PC-3 (cell line): ENCODE results near the gene SRGAP3. TPM values are rescaled to one million over a fixed set of nuclear protein-coding genes. Genes with fewer than 3 reads are reported as not detected.

Experiments
- ATAC-seq: fragments of 200-7000 bp; cut with Tn5 transposase; 2 replicates; pipeline ENCODE4 v1.9.1; 2020; ENCODE audit warnings: mild to moderate bottlenecking, moderate library complexity
- BruUV-seq: library from RNA; stranded (reverse); fragments of 400-500 nt; replicated peaks from 2 replicates; lab custom pipeline; 2021; lab: Mats Ljungman, UMichigan
- CTCF ChIA-PET: fragments of 300-600 bp; sonication (Branson Sonifier 250); formaldehyde crosslinking; loops from one replicate; lab custom pipeline; 2022; ENCODE audit warnings: antibody characterized with exemption; lab: Charles Lee
- POLR2A ChIA-PET: fragments of 300-600 bp; sonication (Branson Sonifier 250); formaldehyde crosslinking; loops from one replicate; lab custom pipeline; 2022; ENCODE audit warnings: antibody characterized with exemption; ENCODE audit not compliant: unreplicated experiment; lab: Charles Lee
- DNase-seq: peaks from one replicate; pipeline ENCODE4 v3.0.0-alpha.2; 2015
- H2AFZ ChIP-seq: fragments of 300-600 bp; sonication (generic); 2 replicates; pipeline ENCODE4 v1.6.0; 2016; ENCODE audit warnings: antibody characterized with exemption, low read length
- H3F3A ChIP-seq: fragments of 300-600 bp; sonication (generic); one replicate; pipeline ENCODE4 v1.6.0; 2017; ENCODE audit warnings: antibody characterized with exemption, low read length, control low read depth, mild to moderate bottlenecking; ENCODE audit not compliant: unreplicated experiment
- H3K27ac ChIP-seq: fragments of 300-600 bp; sonication (generic); 2 replicates; pipeline ENCODE4 v1.5.1; 2016; ENCODE audit warnings: mild to moderate bottlenecking, low read length
- H3K27me3 ChIP-seq: fragments of 300-600 bp; sonication (generic); 2 replicates; pipeline ENCODE4 v1.6.1; 2016; ENCODE audit warnings: low read length, mixed read lengths
- H3K36me3 ChIP-seq: fragments of 300-600 bp; sonication (generic); 2 replicates; pipeline ENCODE4 v1.6.1; 2016; ENCODE audit warnings: low read depth, mixed run types, low read length, mixed read lengths
- H3K4me1 ChIP-seq: fragments of 300-600 bp; sonication (generic); 2 replicates; pipeline ENCODE4 v1.5.1; 2016; ENCODE audit warnings: low read length; ENCODE audit not compliant: insufficient read depth
- H3K4me2 ChIP-seq: fragments of 300-600 bp; sonication (generic); 2 replicates; pipeline ENCODE4 v1.6.0; 2016; ENCODE audit warnings: low read length
- H3K4me3 ChIP-seq: fragments of 300-600 bp; sonication (generic); 2 replicates; pipeline ENCODE4 v1.5.1; 2016; ENCODE audit warnings: mild to moderate bottlenecking, low read length, mixed read lengths
- H3K79me2 ChIP-seq: fragments of 300-600 bp; sonication (generic); 2 replicates; pipeline ENCODE4 v1.6.1; 2017; ENCODE audit warnings: low read length, mixed read lengths
- H3K9ac ChIP-seq: fragments of 300-600 bp; sonication (generic); 2 replicates; pipeline ENCODE4 v1.6.0; 2016; ENCODE audit warnings: mild to moderate bottlenecking, low read length
- H3K9me2 ChIP-seq: fragments of 300-600 bp; sonication (generic); replicated peaks from 2 replicates; pipeline ENCODE4 v1.6.1; 2016; ENCODE audit warnings: mixed run types, low read length, mixed read lengths
- H3K9me3 ChIP-seq: fragments of 300-600 bp; sonication (generic); 2 replicates; pipeline ENCODE4 v1.6.1; 2016; ENCODE audit warnings: low read length, mixed read lengths
- H4K20me1 ChIP-seq: fragments of 300-600 bp; sonication (generic); 2 replicates; pipeline ENCODE4 v1.6.1; 2016; ENCODE audit warnings: low read length, mixed read lengths
- EZH2 ChIP-seq: fragments of 300-600 bp; sonication (generic); IDR thresholded peaks from one replicate; pipeline ENCODE4 v1.6.1; 2017; ENCODE audit warnings: antibody characterized with exemption, mild to moderate bottlenecking, low read length; ENCODE audit not compliant: unreplicated experiment
- EZH2phosphoT487 ChIP-seq: fragments of 300-600 bp; sonication (generic); IDR thresholded peaks from 2 replicates; pipeline ENCODE4 v1.6.1; 2018; ENCODE audit warnings: mild to moderate bottlenecking, antibody characterized with exemption, low read length, borderline replicate concordance
- intact Hi-C: fragments of 100-400 bp; cut with micrococcal nuclease; formaldehyde crosslinking; loops from 2 replicates; pipeline ENCODE4 v1.9.0; 2023
- total RNA-seq: library from RNA; depleted of rRNA; stranded (reverse); fragments of >200 nt; gene quantifications from 2 replicates; pipeline ENCODE4 v1.2.3, GENCODE V29; 2014
- TF ChIP-seq, protein P1 (sequence below): fragments of 300-600 bp; sonication (generic); conservative IDR thresholded peaks from 2 replicates; pipeline ENCODE4 v1.5.1; 2017; ENCODE audit warnings: antibody characterized with exemption, low read depth, mild to moderate bottlenecking, low read length

Gene SRGAP3
- total RNA-seq, 1 experiment from 2014 or later = 7.5 TPM

DNA sequence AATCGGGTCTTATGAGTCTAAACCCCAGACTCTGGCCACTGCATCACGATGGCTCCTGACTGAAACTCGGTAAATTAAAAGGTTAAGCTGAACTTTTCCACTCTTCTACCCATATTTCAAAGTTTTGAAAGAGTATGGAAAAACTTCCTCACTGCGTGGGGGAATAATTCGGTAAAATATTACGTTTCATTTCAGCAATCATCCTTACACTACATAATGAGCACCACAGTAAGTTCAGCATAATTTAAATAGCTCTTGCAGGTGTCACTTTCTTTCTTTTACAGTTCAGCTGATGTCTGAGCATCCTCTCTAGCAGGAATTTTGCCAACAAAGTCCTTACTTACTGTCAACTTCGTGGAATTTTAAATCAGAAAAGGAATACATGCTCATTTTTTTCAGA, 17.5 kb downstream of the SRGAP3 start:
- TF ChIP-seq, protein P1, sequence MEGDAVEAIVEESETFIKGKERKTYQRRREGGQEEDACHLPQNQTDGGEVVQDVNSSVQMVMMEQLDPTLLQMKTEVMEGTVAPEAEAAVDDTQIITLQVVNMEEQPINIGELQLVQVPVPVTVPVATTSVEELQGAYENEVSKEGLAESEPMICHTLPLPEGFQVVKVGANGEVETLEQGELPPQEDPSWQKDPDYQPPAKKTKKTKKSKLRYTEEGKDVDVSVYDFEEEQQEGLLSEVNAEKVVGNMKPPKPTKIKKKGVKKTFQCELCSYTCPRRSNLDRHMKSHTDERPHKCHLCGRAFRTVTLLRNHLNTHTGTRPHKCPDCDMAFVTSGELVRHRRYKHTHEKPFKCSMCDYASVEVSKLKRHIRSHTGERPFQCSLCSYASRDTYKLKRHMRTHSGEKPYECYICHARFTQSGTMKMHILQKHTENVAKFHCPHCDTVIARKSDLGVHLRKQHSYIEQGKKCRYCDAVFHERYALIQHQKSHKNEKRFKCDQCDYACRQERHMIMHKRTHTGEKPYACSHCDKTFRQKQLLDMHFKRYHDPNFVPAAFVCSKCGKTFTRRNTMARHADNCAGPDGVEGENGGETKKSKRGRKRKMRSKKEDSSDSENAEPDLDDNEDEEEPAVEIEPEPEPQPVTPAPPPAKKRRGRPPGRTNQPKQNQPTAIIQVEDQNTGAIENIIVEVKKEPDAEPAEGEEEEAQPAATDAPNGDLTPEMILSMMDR = no peak
- no peak for TF ChIP-seq EZH2
- Histone ChIP-seq H3K4me2 (no peak overlapping the region), H3K79me2 (no peaks in the 10 kb centered on the region), H3F3A (no peaks in the 10 kb centered on the region), H3K9me3 (no peaks in the 10 kb centered on the region), H3K4me1 (peaks cover 1% of the 10 kb centered on the region; the same call in 1 of the 2 replicates), H3K9ac (no peak overlapping the region), H4K20me1 (no peaks in the 10 kb centered on the region), H3K27me3 (no peaks in the 10 kb centered on the region), H3K36me3 (no peaks in the 10 kb centered on the region), H3K9me2 (no peaks in the 10 kb centered on the region), H3K27ac (no peak overlapping the region), H3K4me3 (no peak overlapping the region), H2AFZ (no peak overlapping the region)
- ChIA-PET CTCF (no interaction called here), POLR2A (no interaction called here)
- ATAC-seq (no peak), DNase-seq (no peak)
- intact Hi-C loops = no loop called here
- no TSS peak for BruUV-seq

DNA sequence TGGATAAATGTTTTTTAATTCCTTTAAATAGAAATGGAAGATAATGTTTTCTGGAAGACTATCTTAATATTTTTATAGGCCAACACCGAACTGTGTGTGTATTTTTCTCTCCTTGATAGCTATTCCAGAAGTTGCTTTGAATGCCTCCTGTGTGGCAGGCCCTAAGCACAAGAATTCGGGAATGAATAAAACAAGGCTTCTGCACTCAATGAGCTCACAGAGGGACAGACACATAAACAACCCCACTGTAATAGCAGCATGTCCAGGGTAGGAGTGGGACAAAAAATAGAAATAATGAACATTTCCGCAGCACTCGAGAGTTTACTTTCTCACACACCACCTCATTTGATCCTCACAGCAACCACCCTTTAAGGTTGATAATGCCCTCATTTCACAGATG, 18.0 kb downstream of the SRGAP3 start:
- no peak for DNase-seq
- H3K9ac ChIP-seq = no peak overlapping the region
- intact Hi-C loops = no loop called here
- TF ChIP-seq, protein P1 = no peak
- no peak for TF ChIP-seq EZH2
- TF ChIP-seq EZH2phosphoT487 = no peak
- no peaks in the 10 kb centered on the region for H3K9me3 ChIP-seq
- no peaks in the 10 kb centered on the region for H3K27me3 ChIP-seq
- H3F3A ChIP-seq = no peaks in the 10 kb centered on the region
- H4K20me1 ChIP-seq = no peaks in the 10 kb centered on the region
- H2AFZ ChIP-seq = no peak overlapping the region
- no peak overlapping the region for H3K4me2 ChIP-seq
- H3K27ac ChIP-seq = no peak overlapping the region
- H3K36me3 ChIP-seq = no peaks in the 10 kb centered on the region
- no TSS peak for BruUV-seq
- POLR2A ChIA-PET = no interaction called here
- H3K4me1 ChIP-seq = peaks cover 6% of the 10 kb centered on the region
- H3K9me2 ChIP-seq = no peaks in the 10 kb centered on the region
- H3K4me3 ChIP-seq = no peak overlapping the region
- CTCF ChIA-PET = no interaction called here
- ATAC-seq = no peak
- H3K79me2 ChIP-seq = no peaks in the 10 kb centered on the region

DNA sequence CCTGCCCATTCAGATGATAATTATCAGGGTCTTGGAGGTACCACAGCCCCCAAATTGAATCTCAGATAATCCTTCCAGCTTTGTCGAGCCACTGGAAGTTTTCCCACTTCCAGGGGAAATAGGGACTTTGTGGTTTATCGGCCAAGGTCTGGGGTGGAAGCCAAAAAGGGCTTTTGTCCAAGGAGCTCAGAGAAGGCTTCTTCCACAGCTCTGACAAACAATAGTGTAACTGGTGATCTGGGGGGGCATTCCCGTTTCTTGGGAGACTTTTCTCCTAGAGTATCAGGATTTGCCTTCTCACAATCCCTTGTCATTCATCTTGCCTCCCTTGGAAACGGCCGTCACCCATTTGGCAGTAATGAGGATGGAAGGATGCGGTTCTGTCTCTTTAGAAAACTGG, 18.4 kb downstream of the SRGAP3 start:
- intact Hi-C loops = no loop called here
- Histone ChIP-seq H3K4me1 (peaks cover 11% of the 10 kb centered on the region), H3F3A (no peaks in the 10 kb centered on the region), H3K27me3 (no peaks in the 10 kb centered on the region), H3K4me2 (no peak overlapping the region), H3K27ac (no peak overlapping the region), H3K9me3 (no peaks in the 10 kb centered on the region), H3K79me2 (no peaks in the 10 kb centered on the region), H2AFZ (no peak overlapping the region), H3K9me2 (no peaks in the 10 kb centered on the region), H3K9ac (no peak overlapping the region), H4K20me1 (no peaks in the 10 kb centered on the region), H3K4me3 (no peak overlapping the region), H3K36me3 (no peaks in the 10 kb centered on the region)
- ChIA-PET POLR2A (no interaction called here), CTCF (no interaction called here)
- TF ChIP-seq, protein P1 = no peak
- TF ChIP-seq EZH2 (no peak), EZH2phosphoT487 (no peak)
- ATAC-seq (no peak), DNase-seq (no peak)
- no TSS peak for BruUV-seq
